ENCODE measurements around the gene EMP1.

The EMP1 gene

DNA sequence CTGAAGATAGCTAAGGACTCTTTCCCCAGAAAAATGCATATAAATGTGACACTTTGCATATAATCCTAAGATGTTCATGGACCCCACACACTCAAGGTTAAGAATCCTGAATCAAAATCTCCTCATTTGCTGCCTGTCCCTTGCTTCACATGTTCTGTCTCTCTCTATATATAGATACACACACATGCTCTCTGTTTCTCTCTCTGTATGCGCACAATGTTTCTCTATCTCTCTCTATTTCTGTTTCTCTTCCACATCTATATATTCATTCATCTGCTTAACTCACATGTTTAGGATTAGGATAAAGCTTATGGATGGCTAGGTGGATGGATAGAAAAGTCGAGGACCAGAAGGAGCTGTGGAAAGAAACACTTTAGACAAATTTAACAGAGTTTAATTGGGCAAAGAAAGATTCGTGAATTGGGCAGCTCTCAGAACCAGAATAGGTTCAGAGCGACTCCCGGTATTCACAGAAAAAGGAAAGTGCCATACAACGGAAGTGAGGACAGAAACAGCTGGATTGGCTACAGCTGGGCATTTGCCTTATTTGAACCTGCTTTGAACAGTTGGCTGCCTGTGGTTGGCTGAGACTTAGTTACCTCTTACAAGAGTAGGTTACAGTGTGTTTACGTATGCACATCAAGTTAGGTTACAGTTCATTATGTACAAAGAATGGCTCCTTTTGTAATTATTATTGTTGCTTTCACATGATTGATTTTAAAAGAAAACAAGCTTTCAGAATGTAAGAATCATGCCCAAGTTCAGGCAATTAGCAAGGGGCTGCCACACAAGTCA is 57.6 kb downstream of the EMP1 start:
- no peak overlapping the region for H3K27ac ChIP-seq (ENCODE audit: low read depth, low read length)
- H3K18ac ChIP-seq (ENCODE audit: low read length) = no peak overlapping the region
- no peak overlapping the region for H3K4me2 ChIP-seq (ENCODE audit: low read length)
- H3K9ac ChIP-seq (ENCODE audit: low read length) = no peak overlapping the region
- peaks cover 0 to 4% of the 10 kb centered on the region in 2 experiments for H3K4me1 ChIP-seq (ENCODE audit: control insufficient read depth in 1 of 2, insufficient read depth in 2 of 2, low read length in 2 of 2)
- no peak overlapping the region for H2BK12ac ChIP-seq (ENCODE audit: low read length)
- no peaks in the 10 kb centered on the region for H3K36me3 ChIP-seq (ENCODE audit: control insufficient read depth in 1 of 2, insufficient read depth in 2 of 2, low read length in 2 of 2)
- H4K8ac ChIP-seq (ENCODE audit: low read depth, low read length) = no peak overlapping the region
- no CpG with 5 or more reads among the region's 7 CpGs for WGBS (ENCODE audit: extremely low coverage, insufficient coverage, insufficient read length)
- no peak overlapping the region for H2AK5ac ChIP-seq (ENCODE audit: low read length)
- no peak overlapping the region for H3K23ac ChIP-seq (ENCODE audit: low read length)
- no peak overlapping the region for H3K14ac ChIP-seq (ENCODE audit: low read length)
- H3K79me1 ChIP-seq (ENCODE audit: low read length) = peaks cover 4% of the 10 kb centered on the region
- no peak overlapping the region for H2BK120ac ChIP-seq (ENCODE audit: insufficient read depth, low read length, poor library complexity)
- H3K9me3 ChIP-seq (ENCODE audit: insufficient read depth, low read depth, low read length) = no peaks in the 10 kb centered on the region
- H3K27me3 ChIP-seq (ENCODE audit: insufficient read depth, low read length) = no peaks in the 10 kb centered on the region
- H3K79me2 ChIP-seq (ENCODE audit: control insufficient read depth, insufficient read depth, low read length, poor library complexity) = no peaks in the 10 kb centered on the region
- no peak for DNase-seq
- H4K91ac ChIP-seq (ENCODE audit: low read depth, low read length) = no peak overlapping the region
- H4K12ac ChIP-seq (ENCODE audit: low read depth, low read length) = no peak overlapping the region
- no peak overlapping the region for H3K4ac ChIP-seq (ENCODE audit: low read depth, low read length)
- no peak overlapping the region for H2AFZ ChIP-seq (ENCODE audit: insufficient read depth, low read length, poor library complexity)
- no peak overlapping the region for H2BK5ac ChIP-seq (ENCODE audit: low read depth, low read length, poor library complexity)
- H3K4me3 ChIP-seq (ENCODE audit: low read depth, low read length) = no peak overlapping the region

DNA sequence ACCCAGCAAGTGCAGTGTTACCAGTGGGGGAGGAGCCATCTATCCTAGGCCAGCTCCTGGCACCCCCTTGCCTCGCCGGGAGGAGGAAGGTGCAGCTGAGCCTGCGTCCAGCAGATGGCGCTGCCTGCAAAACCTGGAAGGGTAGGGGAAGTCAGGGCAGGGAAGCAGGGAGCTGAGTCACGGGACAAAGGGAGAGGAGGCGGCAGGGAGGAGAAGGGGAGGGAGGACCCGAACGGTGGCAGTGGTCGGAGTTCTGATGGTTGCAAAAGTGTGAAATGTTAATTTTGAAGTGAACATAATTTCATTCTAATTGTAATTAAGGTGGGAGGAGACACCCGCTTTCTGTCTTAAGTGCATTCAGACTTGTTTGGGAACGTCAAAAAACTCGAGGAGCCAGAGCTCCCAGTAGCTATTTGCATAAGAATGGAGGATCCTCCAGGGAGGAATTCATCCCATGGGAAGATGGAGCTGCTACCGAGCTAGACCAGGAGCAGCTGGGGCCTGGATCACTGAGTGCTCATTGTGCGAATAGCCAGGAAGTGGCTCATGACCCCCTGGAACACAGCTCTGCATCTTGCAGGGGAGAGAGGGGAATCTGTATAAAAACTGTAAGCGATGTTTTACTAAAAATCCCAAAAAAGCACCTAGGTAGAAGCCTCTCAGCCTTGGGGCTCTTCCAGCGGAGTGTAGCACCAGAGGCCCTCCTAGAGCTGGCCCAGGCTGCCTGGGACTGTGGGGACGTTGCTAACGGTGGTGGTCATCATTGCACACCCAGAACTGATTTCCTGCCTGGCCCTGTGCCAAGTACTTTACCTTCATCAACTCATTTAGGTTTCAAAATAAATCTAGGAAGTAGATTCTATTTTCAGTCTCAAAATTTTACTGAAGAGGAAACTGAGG is 59.5 kb downstream of the EMP1 start:
- Histone ChIP-seq H3K4me3 (ENCODE audit: low read depth, low read length) (no peak overlapping the region), H3K14ac (ENCODE audit: low read length) (no peak overlapping the region), H4K91ac (ENCODE audit: low read depth, low read length) (no peak overlapping the region), H3K9ac (ENCODE audit: low read length) (no peak overlapping the region), H3K79me2 (ENCODE audit: control insufficient read depth, insufficient read depth, low read length, poor library complexity) (no peaks in the 10 kb centered on the region), H2BK120ac (ENCODE audit: insufficient read depth, low read length, poor library complexity) (no peak overlapping the region), H3K4me2 (ENCODE audit: low read length) (peak overlapping the region; percentile 57), H3K9me3 (ENCODE audit: insufficient read depth, low read depth, low read length) (no peaks in the 10 kb centered on the region), H2AK5ac (ENCODE audit: low read length) (no peak overlapping the region), H3K36me3 (ENCODE audit: control insufficient read depth in 1 of 2, insufficient read depth in 2 of 2, low read length in 2 of 2) (no peaks in the 10 kb centered on the region), H2AFZ (ENCODE audit: insufficient read depth, low read length, poor library complexity) (peak overlapping the region; percentile 7), H2BK5ac (ENCODE audit: low read depth, low read length, poor library complexity) (no peak overlapping the region), H4K12ac (ENCODE audit: low read depth, low read length) (peak overlapping the region; percentile 1), H3K18ac (ENCODE audit: low read length) (no peak overlapping the region), H3K27me3 (ENCODE audit: insufficient read depth, low read length) (no peaks in the 10 kb centered on the region), H3K27ac (ENCODE audit: low read depth, low read length) (no peak overlapping the region), H3K4ac (ENCODE audit: low read depth, low read length) (no peak overlapping the region), H2BK12ac (ENCODE audit: low read length) (no peak overlapping the region), H3K4me1 (ENCODE audit: control insufficient read depth in 1 of 2, insufficient read depth in 2 of 2, low read length in 2 of 2) (no peaks in the 10 kb centered on the region), H3K23ac (ENCODE audit: low read length) (no peak overlapping the region), H4K8ac (ENCODE audit: low read depth, low read length) (peak overlapping the region; percentile 13), H3K79me1 (ENCODE audit: low read length) (peaks cover 4% of the 10 kb centered on the region)
- peak; percentile 87 to 97 for DNase-seq
- WGBS (ENCODE audit: extremely low coverage, insufficient coverage, insufficient read length) = no CpG with 5 or more reads among the region's 18 CpGs

DNA sequence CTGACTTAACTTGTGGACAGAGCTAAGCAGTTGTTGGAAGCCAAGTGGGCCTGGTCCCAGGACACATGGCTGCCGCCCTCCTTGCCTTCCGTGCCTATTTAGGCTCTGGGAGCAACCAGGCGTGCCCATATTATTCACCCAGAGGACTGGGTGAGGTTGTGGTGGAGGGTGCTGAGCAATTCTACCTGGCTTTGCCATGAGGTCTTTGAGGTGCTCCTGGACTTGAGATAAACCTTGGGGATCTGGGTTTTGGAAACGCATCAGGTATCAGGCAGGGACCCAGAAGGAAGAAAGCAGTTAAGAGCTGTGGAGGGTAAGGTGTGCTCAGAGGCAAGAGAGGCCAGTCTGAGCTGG is 60.1 kb downstream of the EMP1 start:
- Histone ChIP-seq H3K27me3 (ENCODE audit: insufficient read depth, low read length) (no peaks in the 10 kb centered on the region), H3K79me1 (ENCODE audit: low read length) (peaks cover 4% of the 10 kb centered on the region), H3K23ac (ENCODE audit: low read length) (no peak overlapping the region), H3K18ac (ENCODE audit: low read length) (no peak overlapping the region), H3K4ac (ENCODE audit: low read depth, low read length) (no peak overlapping the region), H2AFZ (ENCODE audit: insufficient read depth, low read length, poor library complexity) (no peak overlapping the region), H3K14ac (ENCODE audit: low read length) (no peak overlapping the region), H3K79me2 (ENCODE audit: control insufficient read depth, insufficient read depth, low read length, poor library complexity) (no peaks in the 10 kb centered on the region), H3K27ac (ENCODE audit: low read depth, low read length) (no peak overlapping the region), H3K4me3 (ENCODE audit: low read depth, low read length) (no peak overlapping the region), H3K4me1 (ENCODE audit: control insufficient read depth in 1 of 2, insufficient read depth in 2 of 2, low read length in 2 of 2) (no peaks in the 10 kb centered on the region), H2BK12ac (ENCODE audit: low read length) (peak overlapping the region; percentile 23), H3K4me2 (ENCODE audit: low read length) (no peak overlapping the region), H4K91ac (ENCODE audit: low read depth, low read length) (peak overlapping the region; percentile 38), H4K8ac (ENCODE audit: low read depth, low read length) (peak overlapping the region; percentile 13), H2BK120ac (ENCODE audit: insufficient read depth, low read length, poor library complexity) (peak overlapping the region; percentile 46), H3K36me3 (ENCODE audit: control insufficient read depth in 1 of 2, insufficient read depth in 2 of 2, low read length in 2 of 2) (no peaks in the 10 kb centered on the region), H3K9me3 (ENCODE audit: insufficient read depth, low read depth, low read length) (no peaks in the 10 kb centered on the region), H4K12ac (ENCODE audit: low read depth, low read length) (no peak overlapping the region), H2AK5ac (ENCODE audit: low read length) (peak overlapping the region; percentile 64), H2BK5ac (ENCODE audit: low read depth, low read length, poor library complexity) (no peak overlapping the region), H3K9ac (ENCODE audit: low read length) (no peak overlapping the region)
- DNase-seq = no peak
- WGBS (ENCODE audit: extremely low coverage, insufficient coverage, insufficient read length) = no CpG with 5 or more reads among the region's 4 CpGs

DNA sequence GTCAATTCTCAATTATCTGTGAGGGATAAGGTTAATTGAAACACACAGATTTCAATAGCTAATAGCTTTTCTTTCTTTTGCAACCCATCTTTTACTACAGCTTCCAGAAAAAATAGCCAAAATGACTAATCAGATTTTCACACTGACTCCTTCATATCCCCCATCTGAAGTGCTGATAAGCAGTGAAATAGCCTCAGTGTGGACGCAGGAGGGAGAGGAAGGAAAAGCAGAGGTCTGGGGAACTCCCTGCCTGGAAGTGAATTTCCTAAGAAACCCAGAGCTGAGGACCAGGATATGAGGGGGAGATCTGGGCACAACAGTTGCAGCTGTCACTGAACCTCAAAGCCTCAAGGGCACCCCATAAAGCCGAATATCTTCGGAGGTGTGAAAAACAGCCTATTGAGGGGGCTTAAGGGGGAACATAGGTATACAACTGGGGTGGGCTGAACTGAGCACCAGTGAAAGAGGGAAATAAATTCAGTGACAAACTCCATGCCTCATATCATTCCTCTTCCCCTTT is 60.9 kb downstream of the EMP1 start:
- H2AK5ac ChIP-seq (ENCODE audit: low read length) = no peak overlapping the region
- H4K91ac ChIP-seq (ENCODE audit: low read depth, low read length) = no peak overlapping the region
- no peak overlapping the region for H3K14ac ChIP-seq (ENCODE audit: low read length)
- no peak overlapping the region for H3K4ac ChIP-seq (ENCODE audit: low read depth, low read length)
- no peak overlapping the region for H2BK120ac ChIP-seq (ENCODE audit: insufficient read depth, low read length, poor library complexity)
- H3K23ac ChIP-seq (ENCODE audit: low read length) = no peak overlapping the region
- H3K36me3 ChIP-seq (ENCODE audit: control insufficient read depth in 1 of 2, insufficient read depth in 2 of 2, low read length in 2 of 2) = no peaks in the 10 kb centered on the region
- H3K27ac ChIP-seq (ENCODE audit: low read depth, low read length) = no peak overlapping the region
- H3K9ac ChIP-seq (ENCODE audit: low read length) = no peak overlapping the region
- no peak overlapping the region for H4K12ac ChIP-seq (ENCODE audit: low read depth, low read length)
- no peaks in the 10 kb centered on the region for H3K79me2 ChIP-seq (ENCODE audit: control insufficient read depth, insufficient read depth, low read length, poor library complexity)
- H4K8ac ChIP-seq (ENCODE audit: low read depth, low read length) = no peak overlapping the region
- H3K27me3 ChIP-seq (ENCODE audit: insufficient read depth, low read length) = no peaks in the 10 kb centered on the region
- H3K4me2 ChIP-seq (ENCODE audit: low read length) = no peak overlapping the region
- no peaks in the 10 kb centered on the region for H3K9me3 ChIP-seq (ENCODE audit: insufficient read depth, low read depth, low read length)
- WGBS (ENCODE audit: extremely low coverage, insufficient coverage, insufficient read length) = no CpG with 5 or more reads among the region's 3 CpGs
- H3K79me1 ChIP-seq (ENCODE audit: low read length) = peaks cover 4% of the 10 kb centered on the region
- no peak overlapping the region for H2BK12ac ChIP-seq (ENCODE audit: low read length)
- no peaks in the 10 kb centered on the region for H3K4me1 ChIP-seq (ENCODE audit: control insufficient read depth in 1 of 2, insufficient read depth in 2 of 2, low read length in 2 of 2)
- no peak overlapping the region for H3K4me3 ChIP-seq (ENCODE audit: low read depth, low read length)
- no peak overlapping the region for H2BK5ac ChIP-seq (ENCODE audit: low read depth, low read length, poor library complexity)
- no peak overlapping the region for H2AFZ ChIP-seq (ENCODE audit: insufficient read depth, low read length, poor library complexity)
- no peak for DNase-seq
- H3K18ac ChIP-seq (ENCODE audit: low read length) = no peak overlapping the region
